ENCODE results near the gene ACSL5. TPM values are rescaled to one million over a fixed set of nuclear protein-coding genes. Genes with fewer than 3 reads are reported as not detected.

Gene ACSL5
- total and polyA plus RNA-seq, 2 of the 8 experiments (the other 6 are each of a cell fraction or from before 2014, with no cell fraction given): not detected

- TF ChIP-seq, protein P1, sequence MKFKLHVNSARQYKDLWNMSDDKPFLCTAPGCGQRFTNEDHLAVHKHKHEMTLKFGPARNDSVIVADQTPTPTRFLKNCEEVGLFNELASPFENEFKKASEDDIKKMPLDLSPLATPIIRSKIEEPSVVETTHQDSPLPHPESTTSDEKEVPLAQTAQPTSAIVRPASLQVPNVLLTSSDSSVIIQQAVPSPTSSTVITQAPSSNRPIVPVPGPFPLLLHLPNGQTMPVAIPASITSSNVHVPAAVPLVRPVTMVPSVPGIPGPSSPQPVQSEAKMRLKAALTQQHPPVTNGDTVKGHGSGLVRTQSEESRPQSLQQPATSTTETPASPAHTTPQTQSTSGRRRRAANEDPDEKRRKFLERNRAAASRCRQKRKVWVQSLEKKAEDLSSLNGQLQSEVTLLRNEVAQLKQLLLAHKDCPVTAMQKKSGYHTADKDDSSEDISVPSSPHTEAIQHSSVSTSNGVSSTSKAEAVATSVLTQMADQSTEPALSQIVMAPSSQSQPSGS (IDR thresholded peaks at IDR 0.05; ENCODE audit: low read length): no peak
- no peak for TF ChIP-seq JUN (IDR thresholded peaks at IDR 0.05; ENCODE audit: low read depth, low read length)
- TF ChIP-seq SP2 (IDR thresholded peaks at IDR 0.05; ENCODE audit: low read length): no peak
- TF ChIP-seq MAX (IDR thresholded peaks at IDR 0.05): no peak
- no peak for TF ChIP-seq TEAD4 (IDR thresholded peaks at IDR 0.05; ENCODE audit: low read depth, low read length)
- TF ChIP-seq, protein P2, sequence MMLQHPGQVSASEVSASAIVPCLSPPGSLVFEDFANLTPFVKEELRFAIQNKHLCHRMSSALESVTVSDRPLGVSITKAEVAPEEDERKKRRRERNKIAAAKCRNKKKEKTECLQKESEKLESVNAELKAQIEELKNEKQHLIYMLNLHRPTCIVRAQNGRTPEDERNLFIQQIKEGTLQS (IDR thresholded peaks at IDR 0.05; ENCODE audit: insufficient read depth, low read depth, low read length): no peak
- no peak for TF ChIP-seq NRF1 (IDR thresholded peaks at IDR 0.05; ENCODE audit: low read depth, low read length)
Measured at GRCh38 chr10:112382515-112383235, 8.8 kb downstream of the ACSL5 start (continued).
